ENCODE results near the gene PDXDC1.
"Not testable (repeated sequence)": the region's sequence is repeated elsewhere in the genome, so short reads cannot be mapped to it uniquely, and the experiment has no call there.

DNA sequence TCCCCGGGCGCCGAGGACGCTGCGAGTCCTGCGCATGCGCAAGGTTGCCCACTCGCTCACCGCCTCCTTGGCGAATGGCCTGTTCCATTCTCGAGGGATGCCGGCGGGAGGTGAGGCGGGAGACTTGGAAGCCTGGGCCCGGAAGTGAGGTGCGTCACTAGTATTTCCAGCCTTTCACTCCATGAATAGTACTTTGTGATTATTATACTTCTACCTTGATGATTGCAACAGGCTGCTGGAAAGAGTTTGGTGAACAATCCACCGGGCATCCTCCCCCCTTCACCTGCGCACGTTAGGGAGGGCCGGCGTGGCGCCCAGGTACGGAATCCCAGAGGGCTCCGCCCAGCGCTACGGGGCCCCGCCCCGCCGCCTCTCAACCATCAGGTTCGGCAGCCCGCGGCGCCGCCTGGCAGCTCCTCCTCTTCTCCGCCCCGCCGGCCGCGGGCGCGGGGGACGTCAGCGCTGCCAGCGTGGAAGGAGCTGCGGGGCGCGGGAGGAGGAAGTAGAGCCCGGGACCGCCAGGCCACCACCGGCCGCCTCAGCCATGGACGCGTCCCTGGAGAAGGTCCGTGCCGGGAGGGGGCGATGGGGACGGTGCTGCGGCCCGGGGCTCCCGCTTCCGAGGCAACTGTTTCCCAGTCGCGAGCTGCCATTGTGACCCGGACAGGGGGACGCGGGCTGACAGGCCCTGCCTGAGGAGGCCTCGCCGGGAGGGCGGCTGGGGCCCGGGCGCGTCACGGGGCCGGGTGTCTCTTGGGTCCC is at the start of gene PDXDC1:
- TF ChIP-seq, protein P1, sequence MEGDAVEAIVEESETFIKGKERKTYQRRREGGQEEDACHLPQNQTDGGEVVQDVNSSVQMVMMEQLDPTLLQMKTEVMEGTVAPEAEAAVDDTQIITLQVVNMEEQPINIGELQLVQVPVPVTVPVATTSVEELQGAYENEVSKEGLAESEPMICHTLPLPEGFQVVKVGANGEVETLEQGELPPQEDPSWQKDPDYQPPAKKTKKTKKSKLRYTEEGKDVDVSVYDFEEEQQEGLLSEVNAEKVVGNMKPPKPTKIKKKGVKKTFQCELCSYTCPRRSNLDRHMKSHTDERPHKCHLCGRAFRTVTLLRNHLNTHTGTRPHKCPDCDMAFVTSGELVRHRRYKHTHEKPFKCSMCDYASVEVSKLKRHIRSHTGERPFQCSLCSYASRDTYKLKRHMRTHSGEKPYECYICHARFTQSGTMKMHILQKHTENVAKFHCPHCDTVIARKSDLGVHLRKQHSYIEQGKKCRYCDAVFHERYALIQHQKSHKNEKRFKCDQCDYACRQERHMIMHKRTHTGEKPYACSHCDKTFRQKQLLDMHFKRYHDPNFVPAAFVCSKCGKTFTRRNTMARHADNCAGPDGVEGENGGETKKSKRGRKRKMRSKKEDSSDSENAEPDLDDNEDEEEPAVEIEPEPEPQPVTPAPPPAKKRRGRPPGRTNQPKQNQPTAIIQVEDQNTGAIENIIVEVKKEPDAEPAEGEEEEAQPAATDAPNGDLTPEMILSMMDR (conservative IDR thresholded peaks at IDR 0.05; ENCODE audit: low read depth, low read length): not testable (repeated sequence)
- not testable (repeated sequence) for TF ChIP-seq EZH2phosphoT487 (IDR thresholded peaks at IDR 0.05; ENCODE audit: borderline replicate concordance, low read length)
